ENCODE data around the gene EVC2.
"Not testable (repeated sequence)": the region's sequence is repeated elsewhere in the genome, so short reads cannot be mapped to it uniquely, and the experiment has no call there.

Gene EVC2

GRCh38 chr4:5615496-5616075 lies 92.8 kb downstream of the EVC2 start:
- Mint-ChIP-seq H3K36me3 (ENCODE audit: low read depth) (peaks cover 66% of the 10 kb centered on the region), H3K27ac (no peak overlapping the region), H3K9me3 (no peaks in the 10 kb centered on the region), H3K4me1 (peaks cover 14% of the 10 kb centered on the region), H3K27me3 (ENCODE audit: low read depth) (no peaks in the 10 kb centered on the region), H3K4me3 (no peak overlapping the region)
- TF ChIP-seq, protein P1, sequence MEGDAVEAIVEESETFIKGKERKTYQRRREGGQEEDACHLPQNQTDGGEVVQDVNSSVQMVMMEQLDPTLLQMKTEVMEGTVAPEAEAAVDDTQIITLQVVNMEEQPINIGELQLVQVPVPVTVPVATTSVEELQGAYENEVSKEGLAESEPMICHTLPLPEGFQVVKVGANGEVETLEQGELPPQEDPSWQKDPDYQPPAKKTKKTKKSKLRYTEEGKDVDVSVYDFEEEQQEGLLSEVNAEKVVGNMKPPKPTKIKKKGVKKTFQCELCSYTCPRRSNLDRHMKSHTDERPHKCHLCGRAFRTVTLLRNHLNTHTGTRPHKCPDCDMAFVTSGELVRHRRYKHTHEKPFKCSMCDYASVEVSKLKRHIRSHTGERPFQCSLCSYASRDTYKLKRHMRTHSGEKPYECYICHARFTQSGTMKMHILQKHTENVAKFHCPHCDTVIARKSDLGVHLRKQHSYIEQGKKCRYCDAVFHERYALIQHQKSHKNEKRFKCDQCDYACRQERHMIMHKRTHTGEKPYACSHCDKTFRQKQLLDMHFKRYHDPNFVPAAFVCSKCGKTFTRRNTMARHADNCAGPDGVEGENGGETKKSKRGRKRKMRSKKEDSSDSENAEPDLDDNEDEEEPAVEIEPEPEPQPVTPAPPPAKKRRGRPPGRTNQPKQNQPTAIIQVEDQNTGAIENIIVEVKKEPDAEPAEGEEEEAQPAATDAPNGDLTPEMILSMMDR (IDR thresholded peaks at IDR 0.05; ENCODE audit: unreplicated experiment in 3 of 3): no peak

GRCh38 chr4:5611750-5612149 lies 96.6 kb downstream of the EVC2 start:
- no peaks in the 10 kb centered on the region for H3K27me3 Mint-ChIP-seq (ENCODE audit: low read depth)
- peak overlapping the region; percentile 38 to 72 (median 58) for H3K27ac Mint-ChIP-seq
- H3K4me1 Mint-ChIP-seq: peaks cover 14% of the 10 kb centered on the region
- TF ChIP-seq, protein P1 (IDR thresholded peaks at IDR 0.05; ENCODE audit: unreplicated experiment in 3 of 3): no peak
- no peak overlapping the region for H3K4me3 Mint-ChIP-seq
- H3K9me3 Mint-ChIP-seq: no peaks in the 10 kb centered on the region
- peaks cover 60% of the 10 kb centered on the region for H3K36me3 Mint-ChIP-seq (ENCODE audit: low read depth)

DNA sequence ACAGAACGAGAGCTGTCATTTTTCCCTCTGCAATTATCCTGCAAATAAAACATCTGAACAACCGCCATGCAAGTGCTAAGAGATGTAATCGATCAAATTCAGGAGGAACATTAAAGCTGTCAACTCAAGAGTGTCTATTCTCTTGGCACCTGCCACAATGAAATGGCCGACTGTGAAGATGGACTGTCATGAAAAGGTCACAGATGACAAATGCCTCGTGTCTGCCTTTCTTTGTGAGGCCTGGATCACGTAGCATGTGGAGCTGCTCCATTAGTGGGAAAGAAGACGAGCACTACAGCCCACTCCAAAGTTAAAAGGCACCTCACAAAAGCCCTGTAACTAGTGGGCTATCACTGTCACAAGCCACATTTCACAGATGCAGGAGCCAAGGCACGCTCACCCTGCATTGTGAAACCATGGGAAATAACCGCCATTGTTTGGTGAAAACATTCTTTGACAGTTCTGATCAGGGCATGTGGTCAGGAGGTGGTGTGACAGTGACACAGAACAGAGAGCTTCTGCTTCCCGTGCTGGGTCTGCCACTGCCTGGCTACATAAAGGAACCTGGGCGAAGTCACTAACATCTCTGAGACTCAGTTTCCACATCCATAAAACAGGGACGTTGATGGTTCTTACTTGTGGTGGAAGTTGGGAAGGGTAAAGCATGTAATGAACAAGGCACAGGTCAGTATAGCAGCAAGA lies 98.9 kb downstream of the EVC2 start:
- H3K4me1 Mint-ChIP-seq: peaks cover 14% of the 10 kb centered on the region
- H3K9me3 Mint-ChIP-seq: no peaks in the 10 kb centered on the region
- no peak overlapping the region for H3K4me3 Mint-ChIP-seq
- H3K36me3 Mint-ChIP-seq (ENCODE audit: low read depth): peaks cover 54% of the 10 kb centered on the region
- TF ChIP-seq, protein P1 (IDR thresholded peaks at IDR 0.05; ENCODE audit: unreplicated experiment in 3 of 3): no peak
- no peak overlapping the region for H3K27ac Mint-ChIP-seq
- H3K27me3 Mint-ChIP-seq (ENCODE audit: low read depth): no peaks in the 10 kb centered on the region

DNA sequence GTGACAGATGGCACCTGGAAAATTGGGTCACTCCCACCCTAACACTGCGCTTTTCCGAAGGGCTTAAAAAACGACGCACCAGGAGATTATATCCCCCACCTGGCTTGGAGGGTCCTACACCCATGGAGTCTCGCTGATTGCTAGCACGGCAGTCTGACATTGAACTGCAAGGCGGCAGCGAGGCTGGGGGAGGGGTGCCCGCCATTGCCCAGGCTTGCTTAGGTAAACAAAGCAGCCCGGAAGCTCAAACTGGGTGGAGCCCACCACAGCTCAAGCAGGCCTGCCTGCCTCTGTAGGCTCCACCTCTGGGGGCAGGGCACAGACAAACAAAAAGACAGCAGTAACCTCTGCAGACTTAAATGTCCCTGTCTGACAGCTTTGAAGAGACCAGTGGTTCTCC lies 114.5 kb downstream of the EVC2 start:
- not testable (repeated sequence) for H3K4me1 Mint-ChIP-seq; H3K4me3 Mint-ChIP-seq; H3K27ac Mint-ChIP-seq; H3K27me3 Mint-ChIP-seq (ENCODE audit: low read depth)
- Mint-ChIP-seq H3K36me3 (ENCODE audit: low read depth) (peaks cover 63% of the 10 kb centered on the region), H3K9me3 (peaks cover 37% of the 10 kb centered on the region)

DNA sequence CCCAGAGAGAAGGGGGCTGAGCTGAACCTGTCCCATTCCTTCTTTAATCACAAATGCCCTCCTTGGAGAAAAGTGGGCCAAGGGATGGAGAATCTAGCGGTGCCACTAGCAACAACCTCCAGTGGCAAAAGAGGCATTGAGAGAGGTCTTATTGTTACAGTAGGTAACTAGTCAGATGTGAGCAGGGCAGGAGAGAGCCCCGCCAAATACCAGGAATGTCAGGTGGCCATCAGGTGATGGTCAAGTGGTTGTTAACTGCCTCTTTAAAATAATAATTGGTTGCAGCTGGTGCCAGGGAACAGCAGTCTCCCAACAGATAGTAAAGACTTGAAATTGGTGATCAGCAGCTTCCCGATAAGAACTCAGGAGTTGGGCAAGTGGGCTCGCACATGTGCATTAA lies 116.1 kb downstream of the EVC2 start:
- H3K4me1 Mint-ChIP-seq: no peaks in the 10 kb centered on the region
- peaks cover 78% of the 10 kb centered on the region for H3K36me3 Mint-ChIP-seq (ENCODE audit: low read depth)
- peaks cover 50% of the 10 kb centered on the region for H3K9me3 Mint-ChIP-seq
- no peak overlapping the region for H3K4me3 Mint-ChIP-seq
- no peaks in the 10 kb centered on the region for H3K27me3 Mint-ChIP-seq (ENCODE audit: low read depth)
- no peak overlapping the region for H3K27ac Mint-ChIP-seq
- TF ChIP-seq, protein P1 (IDR thresholded peaks at IDR 0.05; ENCODE audit: unreplicated experiment in 3 of 3): no peak

DNA sequence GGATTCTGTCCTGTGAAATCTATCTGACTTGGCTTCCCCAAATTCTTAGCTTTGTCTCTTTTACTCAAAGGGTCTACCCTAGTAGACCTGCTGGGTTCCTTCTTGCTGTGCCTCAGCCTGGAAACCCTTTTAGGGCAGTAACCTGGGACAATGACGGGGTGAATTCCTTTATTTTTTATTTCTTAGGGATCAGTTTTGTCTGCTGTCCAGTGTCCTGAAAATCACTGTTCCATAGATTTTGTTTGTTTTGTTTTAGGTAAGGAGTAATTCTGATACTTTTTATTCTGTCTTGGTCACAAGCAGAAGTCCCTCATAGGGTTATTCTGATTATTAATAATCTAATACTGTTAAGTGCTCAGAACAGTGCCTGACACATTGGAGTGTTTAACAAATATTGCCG lies 118.9 kb downstream of the EVC2 start:
- peaks cover 80% of the 10 kb centered on the region for H3K36me3 Mint-ChIP-seq (ENCODE audit: low read depth)
- no peaks in the 10 kb centered on the region for H3K4me1 Mint-ChIP-seq
- no peak overlapping the region for H3K27ac Mint-ChIP-seq
- H3K27me3 Mint-ChIP-seq (ENCODE audit: low read depth): no peaks in the 10 kb centered on the region
- peaks cover 41% of the 10 kb centered on the region for H3K9me3 Mint-ChIP-seq
- H3K4me3 Mint-ChIP-seq: no peak overlapping the region
- TF ChIP-seq, protein P1 (IDR thresholded peaks at IDR 0.05; ENCODE audit: unreplicated experiment in 3 of 3): no peak

Data from nephron (organoid).